ENCODE data around the gene DPH7.
"Not testable (repeated sequence)": the region's sequence is repeated elsewhere in the genome, so short reads cannot be mapped to it uniquely, and the experiment has no call there.

The DPH7 gene

DNA sequence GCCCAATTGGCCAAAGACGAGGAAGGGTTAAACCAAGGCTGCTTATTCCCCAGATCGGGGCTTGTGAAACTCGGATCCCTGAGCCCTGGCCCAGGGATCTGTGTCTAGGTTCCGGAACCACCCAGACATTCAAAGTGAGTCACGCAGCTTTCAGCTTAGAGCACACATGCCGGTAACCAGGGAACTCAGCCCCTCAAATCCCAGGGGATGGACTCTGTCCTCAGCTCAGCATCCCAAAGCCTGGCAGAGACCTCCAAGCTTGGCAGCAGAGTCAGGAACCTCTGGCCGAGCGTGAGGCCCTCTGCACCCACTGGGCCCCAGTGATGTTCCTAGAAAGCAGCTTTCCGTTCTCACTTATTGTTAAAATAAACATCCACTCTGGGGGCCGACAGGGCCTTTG lies 33.6 kb downstream of the DPH7 start:
- DNase-seq (ENCODE audit: low read depth) = peak; percentile 87

GRCh38 chr9:137544176-137544760 lies 34.5 kb downstream of the DPH7 start:
- DNase-seq (ENCODE audit: low read depth) = peak; percentile 81

DNA sequence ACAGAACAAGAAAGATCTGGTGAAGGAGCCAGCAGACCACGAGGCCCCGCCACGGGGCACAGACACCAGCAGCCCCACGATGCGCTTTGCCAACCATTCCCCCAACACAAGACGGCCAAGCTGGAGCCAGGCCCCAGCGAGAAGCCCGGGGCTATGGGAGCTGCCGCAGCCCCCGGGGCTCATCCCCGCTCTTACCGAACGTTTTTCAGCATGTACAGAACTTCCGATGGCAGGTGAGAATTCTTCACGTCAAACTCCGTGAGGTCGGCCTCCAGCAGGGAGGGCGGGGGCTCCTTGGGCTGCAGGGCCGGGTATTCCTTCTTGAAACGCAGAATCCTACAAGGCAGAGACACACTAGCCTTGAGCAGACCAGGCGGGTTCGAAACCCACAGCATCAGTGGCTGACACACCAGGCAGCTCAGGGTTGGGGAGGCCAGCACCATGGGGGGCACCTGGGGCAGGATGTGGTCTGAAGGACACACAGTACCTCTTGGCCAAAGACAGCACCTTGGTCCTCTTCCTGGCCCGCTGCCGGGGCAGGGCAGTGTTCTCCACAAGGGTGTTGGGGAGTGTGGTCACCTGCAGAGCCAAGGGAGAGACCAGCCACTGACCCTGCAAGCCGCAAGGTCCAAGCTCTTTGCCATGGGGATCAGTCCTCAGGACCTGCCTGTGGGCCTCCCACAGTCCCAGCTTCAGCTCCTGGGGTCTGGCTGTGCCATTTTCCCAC lies 35.3 kb downstream of the DPH7 start:
- DNase-seq (ENCODE audit: low read depth) = no peak

DNA sequence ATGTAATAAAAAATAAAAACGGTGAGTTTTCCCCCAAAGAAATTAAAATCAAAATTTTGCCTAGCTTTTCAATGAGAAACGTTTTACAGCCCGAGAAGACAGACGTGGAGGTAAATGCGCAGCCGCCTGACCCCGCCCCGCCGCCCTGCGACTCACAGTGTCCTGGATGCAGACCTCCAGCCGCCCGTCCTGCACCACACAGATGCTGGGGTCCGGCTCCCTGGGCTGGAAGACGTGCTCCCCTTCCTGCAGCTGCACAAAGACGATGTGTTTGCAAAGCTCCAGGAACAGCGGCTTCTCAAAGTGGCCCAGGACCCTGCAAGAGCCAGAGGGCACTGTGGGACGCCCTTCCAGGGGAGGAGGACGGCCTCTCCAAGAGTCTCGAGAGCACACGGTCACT lies 36.2 kb downstream of the DPH7 start:
- no peak for DNase-seq (ENCODE audit: low read depth)

- no peak for DNase-seq (ENCODE audit: low read depth)
Measured at GRCh38 chr9:137540536-137540935, 38.2 kb downstream of the DPH7 start.

DNA sequence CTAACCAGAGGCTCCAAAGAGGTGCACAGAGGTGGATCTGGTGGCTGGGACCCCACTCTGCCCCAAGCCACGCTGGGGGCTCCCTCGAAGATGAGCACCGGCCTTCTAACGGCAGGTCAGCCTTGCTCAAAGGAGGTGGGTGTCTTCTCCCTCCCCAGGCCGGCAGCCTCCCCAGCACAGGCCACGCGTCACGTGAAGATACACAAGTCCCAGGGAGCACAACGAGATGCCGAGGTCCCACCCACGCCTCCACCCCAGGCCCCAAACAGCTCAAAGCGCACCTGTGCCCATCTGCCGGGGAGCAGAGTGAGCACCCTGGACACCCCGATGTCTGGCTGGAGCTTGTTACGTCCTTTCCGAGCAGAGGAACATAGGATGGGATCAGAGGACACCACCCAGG lies 40.7 kb downstream of the DPH7 start:
- DNase-seq (ENCODE audit: low read depth) = no peak

DNA sequence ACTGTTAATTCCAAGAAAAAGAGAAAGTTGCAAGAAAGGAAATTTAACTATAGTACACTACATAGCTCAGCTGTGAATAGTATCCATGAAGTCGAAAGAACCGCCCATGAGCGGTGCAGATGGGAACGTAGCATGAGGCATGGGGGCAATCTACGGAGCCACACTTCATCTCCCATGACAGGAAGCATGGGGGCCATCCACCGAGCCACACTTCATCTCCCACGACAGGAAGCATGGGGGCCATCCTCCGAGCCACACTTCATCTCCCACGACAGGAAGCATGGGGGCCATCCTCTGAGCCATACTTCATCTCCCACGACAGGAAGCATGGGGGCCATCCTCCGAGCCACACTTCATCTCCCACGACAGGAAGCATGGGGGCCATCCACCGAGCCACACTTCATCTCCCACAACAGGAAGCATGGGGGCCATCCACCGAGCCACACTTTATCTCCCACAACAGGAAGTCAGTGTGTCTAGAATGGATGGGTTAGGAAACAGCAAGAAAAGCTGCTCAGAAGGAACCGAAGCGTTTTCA lies 42.1 kb downstream of the DPH7 start:
- DNase-seq (ENCODE audit: low read depth) = not testable (repeated sequence)

DNA sequence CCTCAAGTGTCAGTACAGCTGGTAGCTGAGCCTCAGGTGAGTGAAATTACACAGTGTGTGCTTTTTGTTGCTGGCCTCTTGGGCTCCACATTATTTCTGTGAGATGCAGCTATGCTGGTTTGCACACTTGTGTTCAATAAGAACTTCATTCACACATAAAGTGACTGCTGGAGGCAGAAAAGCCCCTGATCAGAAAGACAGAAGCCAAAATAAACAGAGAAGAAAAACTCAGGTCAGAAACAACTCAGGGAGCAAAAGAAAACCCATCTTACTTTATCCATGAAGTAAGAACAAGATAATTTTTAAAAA lies 43.7 kb downstream of the DPH7 start:
- DNase-seq (ENCODE audit: low read depth) = no peak

DNA sequence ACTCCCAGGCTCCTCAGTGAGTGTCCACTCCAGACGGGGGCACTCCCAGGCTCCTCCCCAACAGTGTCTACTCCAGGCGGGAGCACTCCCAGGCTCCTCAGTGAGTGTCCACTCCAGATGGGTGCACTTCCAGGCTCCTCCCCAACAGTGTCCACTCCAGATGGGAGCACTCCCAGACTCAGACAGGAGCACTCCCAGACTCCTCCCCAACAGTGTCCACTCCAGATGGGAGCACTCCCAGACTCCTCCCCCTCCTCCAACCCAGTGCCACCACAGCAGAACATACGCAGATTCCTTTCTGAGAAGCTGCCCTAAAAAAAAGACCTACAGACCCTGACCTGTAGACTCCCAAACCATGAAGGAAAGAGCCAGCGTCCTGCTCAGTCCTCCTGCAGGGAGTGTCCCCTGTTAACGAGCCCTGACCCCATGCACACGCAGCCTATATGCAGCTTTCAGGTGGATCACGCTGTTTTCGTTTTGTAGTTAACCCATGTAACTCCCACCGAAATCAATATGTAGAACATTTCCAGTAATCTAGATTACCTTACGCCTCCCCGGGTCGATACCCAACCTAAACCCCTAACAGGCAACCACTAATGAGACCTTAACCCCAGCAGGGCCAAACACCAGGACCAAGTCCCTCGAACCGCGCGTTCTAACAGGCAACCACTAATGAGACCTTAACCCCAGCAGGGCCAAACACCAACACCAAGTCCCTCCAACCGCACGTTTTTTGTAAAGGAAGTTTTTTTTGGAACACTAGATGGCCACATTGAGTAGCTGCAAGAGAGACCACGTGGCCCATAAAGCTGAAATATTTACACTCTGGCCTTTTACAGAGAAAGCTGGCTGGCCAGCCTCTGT lies 44.2 kb downstream of the DPH7 start:
- peak; percentile 67 for DNase-seq (ENCODE audit: low read depth)

- not testable (repeated sequence) for DNase-seq (ENCODE audit: low read depth)
Measured at GRCh38 chr9:137532891-137533468, 45.7 kb downstream of the DPH7 start.

DNA sequence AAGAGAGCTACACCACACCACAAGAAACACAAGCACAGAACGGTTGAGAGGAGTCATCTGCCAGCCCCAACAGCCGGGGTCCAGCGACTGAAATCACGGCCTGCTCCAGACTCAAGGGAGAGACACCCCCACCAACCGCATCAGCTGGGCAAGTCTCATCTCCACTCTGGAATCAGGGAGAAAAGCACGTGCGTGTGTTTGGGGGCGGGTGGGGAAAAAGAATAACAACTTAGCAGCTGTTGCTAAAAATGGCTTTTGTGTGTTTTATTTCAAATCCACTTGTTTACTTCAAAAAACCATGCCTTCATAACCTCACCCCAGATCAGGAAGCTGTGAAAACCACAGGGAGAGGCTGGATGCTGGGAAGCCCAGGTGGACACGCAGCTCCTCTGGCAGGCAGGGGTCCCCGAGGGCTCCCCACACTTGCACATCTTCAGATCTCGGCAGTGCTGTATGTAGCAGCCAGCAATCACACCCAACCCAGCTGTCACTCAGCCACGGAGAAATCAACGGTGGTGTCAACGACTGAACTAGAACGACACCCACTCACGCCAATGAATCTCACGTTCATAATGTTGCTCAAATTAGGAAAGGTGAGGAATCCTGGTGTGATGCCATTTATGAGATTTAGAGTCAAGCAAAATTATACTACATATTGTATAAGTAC lies 47.5 kb downstream of the DPH7 start:
- DNase-seq (ENCODE audit: low read depth) = peak; percentile 42

DNA sequence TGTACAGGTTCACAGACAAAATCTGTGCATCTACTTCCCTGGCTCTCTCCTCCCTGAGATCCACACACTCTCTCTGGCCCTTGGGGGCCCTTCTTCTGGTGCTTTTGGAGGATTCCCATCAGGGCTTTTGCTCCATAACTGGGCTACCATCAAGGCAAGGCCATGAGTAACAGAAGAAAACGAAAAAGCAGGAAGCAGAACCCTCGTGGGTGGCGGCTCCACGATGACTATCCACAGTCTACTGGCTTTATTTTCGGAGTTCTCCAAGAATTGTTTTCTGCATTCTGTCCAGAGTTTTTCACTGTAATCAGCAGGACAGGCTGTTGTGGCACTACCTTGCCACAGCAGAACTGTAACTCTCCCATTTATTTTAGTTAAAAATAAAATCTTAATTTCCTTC lies 48.4 kb downstream of the DPH7 start:
- no peak for DNase-seq (ENCODE audit: low read depth)

DNA sequence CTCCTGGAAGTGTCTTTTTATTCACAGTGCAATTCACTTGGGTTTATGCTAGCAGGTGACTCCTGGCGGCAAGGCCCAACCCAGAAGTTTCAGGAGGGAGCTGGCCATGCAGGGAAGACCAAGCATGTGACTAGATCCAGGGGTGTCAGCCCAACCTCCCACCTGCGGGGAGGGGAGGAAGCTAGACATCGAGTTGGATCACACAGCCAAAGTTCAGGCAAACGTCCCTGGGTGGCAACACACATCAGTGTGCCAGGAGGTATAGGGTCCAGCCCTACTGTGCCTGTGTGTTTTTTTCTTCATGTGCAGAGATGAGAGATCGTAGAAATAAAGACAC lies 53.8 kb downstream of the DPH7 start:
- no peak for DNase-seq (ENCODE audit: low read depth)

DNA sequence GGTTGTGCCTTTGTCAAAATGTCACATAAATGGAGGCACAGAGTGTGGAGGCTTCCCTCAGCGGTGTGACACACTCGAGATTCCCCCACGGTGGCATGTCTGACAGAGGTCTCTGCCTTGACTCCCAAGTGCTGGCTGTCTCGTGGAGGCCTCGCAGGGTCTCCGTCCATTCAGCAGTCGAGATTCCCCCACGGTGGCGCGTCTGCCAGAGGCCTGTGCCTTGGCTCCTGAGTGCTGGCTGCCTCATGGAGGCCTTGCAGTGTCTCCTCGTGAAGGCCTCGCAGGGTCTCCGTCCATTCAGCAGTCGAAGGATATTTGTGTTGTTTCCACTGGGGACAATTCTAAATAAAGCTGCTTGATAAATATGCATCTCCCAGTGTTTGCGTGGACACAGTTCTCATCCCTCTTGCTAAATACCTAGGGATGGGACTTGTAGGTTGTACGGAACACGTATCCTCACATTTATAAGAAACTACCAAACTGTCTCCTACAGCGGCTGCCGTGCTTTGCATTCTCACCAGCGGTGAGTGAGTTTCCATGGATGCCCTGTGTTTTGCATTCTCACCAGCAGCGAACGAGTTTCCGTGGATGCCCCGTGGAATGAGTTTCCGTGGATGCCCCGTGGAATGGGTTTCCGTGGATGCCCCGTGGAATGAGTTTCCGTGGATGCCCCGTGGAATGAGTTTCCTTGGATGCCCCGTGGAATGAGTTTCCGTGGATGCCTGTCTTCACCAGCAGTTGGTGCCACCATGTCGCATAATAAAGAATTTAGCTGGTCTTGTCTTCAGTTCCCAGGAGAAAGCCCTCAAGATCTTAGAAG lies 54.4 kb downstream of the DPH7 start:
- DNase-seq (ENCODE audit: low read depth) = no peak

GRCh38 chr9:137522746-137523455 lies 55.8 kb downstream of the DPH7 start:
- DNase-seq (ENCODE audit: low read depth) = no peak

GRCh38 chr9:137521405-137521985 lies 57.2 kb downstream of the DPH7 start:
- DNase-seq (ENCODE audit: low read depth) = no peak

- DNase-seq (ENCODE audit: low read depth) = no peak
Measured at GRCh38 chr9:137520614-137521404, 57.9 kb downstream of the DPH7 start.

GRCh38 chr9:137519553-137519952 lies 59.2 kb downstream of the DPH7 start:
- DNase-seq (ENCODE audit: low read depth) = no peak

DNA sequence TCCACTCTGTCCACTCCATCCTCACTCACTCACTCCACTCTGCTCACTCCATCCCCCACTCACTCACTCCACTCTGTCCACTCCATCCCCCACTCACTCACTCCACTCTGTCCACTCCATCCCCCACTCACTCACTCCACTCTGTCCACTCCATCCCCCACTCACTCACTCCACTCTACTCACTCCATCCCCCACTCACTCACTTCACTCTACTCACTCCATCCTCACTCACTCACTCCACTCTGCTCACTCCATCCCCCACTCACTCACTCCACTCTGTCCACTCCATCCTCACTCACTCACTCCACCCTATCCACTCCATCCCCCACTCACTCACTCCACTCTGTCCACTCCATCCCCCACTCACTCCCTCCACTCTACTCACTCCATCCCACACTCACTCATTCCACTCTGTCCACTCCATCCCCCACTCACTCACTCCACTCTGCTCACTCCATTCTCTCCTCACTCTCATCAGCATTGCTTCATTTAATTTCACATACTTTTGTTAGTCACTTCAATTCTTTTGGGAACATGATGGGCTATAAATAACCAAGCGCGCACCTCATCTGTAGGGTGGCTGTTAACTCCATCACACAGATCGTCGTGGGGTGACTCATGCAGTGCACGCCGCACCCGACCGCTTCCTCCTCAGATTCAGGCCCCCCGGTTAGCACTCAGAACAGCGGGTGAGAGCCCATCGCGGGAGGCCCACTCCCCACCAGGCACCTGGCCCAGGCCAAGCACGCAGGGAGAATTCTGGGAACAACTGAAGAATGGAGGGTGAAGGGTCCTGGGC lies 59.9 kb downstream of the DPH7 start:
- DNase-seq (ENCODE audit: low read depth) = peak; percentile 61
